Measurements from ENCODE around the gene FAM131A. TPM values are rescaled to one million over a fixed set of nuclear protein-coding genes. Genes with fewer than 3 reads are reported as not detected.

FAM131A gene
- total RNA-seq, 1 donor from 2014 or later: 17.0 TPM

- no peaks in the 10 kb centered on the region for H3K27me3 ChIP-seq (ENCODE audit: low read depth)
- H3K27ac ChIP-seq: no peak overlapping the region
- peaks cover 1% of the 10 kb centered on the region for H3K4me1 ChIP-seq
- H3K36me3 ChIP-seq: peaks cover 93% of the 10 kb centered on the region
- H3K9me3 ChIP-seq: no peaks in the 10 kb centered on the region
- ATAC-seq (peak in 1 of 2 donors; percentile 42), DNase-seq (no peak)
- intact Hi-C loops (cut with DNase I): no loop called here
- no peak overlapping the region for H3K4me3 ChIP-seq
- TF ChIP-seq, protein P1, sequence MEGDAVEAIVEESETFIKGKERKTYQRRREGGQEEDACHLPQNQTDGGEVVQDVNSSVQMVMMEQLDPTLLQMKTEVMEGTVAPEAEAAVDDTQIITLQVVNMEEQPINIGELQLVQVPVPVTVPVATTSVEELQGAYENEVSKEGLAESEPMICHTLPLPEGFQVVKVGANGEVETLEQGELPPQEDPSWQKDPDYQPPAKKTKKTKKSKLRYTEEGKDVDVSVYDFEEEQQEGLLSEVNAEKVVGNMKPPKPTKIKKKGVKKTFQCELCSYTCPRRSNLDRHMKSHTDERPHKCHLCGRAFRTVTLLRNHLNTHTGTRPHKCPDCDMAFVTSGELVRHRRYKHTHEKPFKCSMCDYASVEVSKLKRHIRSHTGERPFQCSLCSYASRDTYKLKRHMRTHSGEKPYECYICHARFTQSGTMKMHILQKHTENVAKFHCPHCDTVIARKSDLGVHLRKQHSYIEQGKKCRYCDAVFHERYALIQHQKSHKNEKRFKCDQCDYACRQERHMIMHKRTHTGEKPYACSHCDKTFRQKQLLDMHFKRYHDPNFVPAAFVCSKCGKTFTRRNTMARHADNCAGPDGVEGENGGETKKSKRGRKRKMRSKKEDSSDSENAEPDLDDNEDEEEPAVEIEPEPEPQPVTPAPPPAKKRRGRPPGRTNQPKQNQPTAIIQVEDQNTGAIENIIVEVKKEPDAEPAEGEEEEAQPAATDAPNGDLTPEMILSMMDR (IDR thresholded peaks at IDR 0.05): no peak
These were observed 31.8 kb upstream of the FAM131A start for GRCh38 chr3:184305577-184305976.

DNA sequence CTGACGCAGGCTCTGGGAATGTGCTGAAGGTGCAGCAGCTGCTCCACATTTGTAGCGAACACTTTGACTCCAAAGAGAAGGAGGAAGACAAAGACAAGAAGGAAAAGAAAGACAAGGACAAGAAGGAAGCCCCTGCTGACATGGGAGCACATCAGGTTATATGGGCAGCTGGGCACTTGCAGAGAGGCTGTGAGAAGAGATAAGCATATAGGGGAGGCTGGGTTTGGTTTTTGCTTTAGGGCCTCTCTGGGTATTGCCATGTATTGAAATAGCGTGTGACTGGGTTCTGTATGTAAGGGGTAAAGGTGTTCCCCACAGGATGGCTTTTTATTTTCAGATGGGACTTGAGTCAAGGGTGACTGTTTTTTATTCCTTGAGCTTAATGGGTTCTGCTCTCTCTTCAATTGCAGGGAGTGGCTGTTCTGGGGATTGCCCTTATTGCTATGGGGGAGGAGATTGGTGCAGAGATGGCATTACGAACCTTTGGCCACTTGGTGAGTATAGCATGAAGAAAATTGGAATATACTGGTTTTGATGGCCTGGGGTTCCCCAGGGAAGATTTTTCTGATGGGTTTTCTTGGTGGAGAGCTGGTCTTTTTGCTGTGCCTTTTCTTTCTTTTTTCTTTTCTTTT lies 30.9 kb upstream of the FAM131A start:
- intact Hi-C loops (cut with DNase I): no loop called here

DNA sequence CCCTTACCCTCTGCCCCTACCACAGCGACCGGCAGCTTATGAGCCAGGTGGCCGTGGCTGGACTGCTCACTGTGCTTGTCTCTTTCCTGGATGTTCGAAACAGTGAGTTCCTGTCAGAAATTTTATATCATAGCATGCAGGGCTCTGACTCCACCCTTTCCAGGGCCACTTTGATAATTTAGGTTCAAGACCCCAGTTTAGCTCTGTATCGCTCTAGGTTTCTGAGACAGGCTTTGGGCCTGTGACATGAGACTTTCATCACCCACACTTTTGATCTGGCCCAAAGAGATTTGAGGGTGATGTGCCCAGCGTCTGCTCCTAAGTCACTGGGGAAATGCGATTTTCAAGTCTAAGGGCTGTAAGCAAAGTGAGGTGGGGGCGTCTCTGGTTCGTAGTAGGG lies 29.5 kb upstream of the FAM131A start:
- H3K27ac ChIP-seq: no peak overlapping the region
- ATAC-seq (no peak), DNase-seq (no peak)
- intact Hi-C loops (cut with DNase I): no loop called here
- H3K9me3 ChIP-seq: no peaks in the 10 kb centered on the region
- no peaks in the 10 kb centered on the region for H3K4me1 ChIP-seq
- TF ChIP-seq, protein P1 (IDR thresholded peaks at IDR 0.05): no peak
- no peak overlapping the region for H3K4me3 ChIP-seq
- H3K36me3 ChIP-seq: peaks cover 69% of the 10 kb centered on the region
- no peaks in the 10 kb centered on the region for H3K27me3 ChIP-seq (ENCODE audit: low read depth)

More for the DNA sequence above, 30.9 kb upstream of the FAM131A start:
- H3K9me3 ChIP-seq: no peaks in the 10 kb centered on the region
- peaks cover 84% of the 10 kb centered on the region for H3K36me3 ChIP-seq
- ATAC-seq (no peak), DNase-seq (no peak)
- H3K4me3 ChIP-seq: no peak overlapping the region
- H3K4me1 ChIP-seq: no peaks in the 10 kb centered on the region
- no peaks in the 10 kb centered on the region for H3K27me3 ChIP-seq (ENCODE audit: low read depth)
- H3K27ac ChIP-seq: no peak overlapping the region
- TF ChIP-seq, protein P1 (IDR thresholded peaks at IDR 0.05): no peak

DNA sequence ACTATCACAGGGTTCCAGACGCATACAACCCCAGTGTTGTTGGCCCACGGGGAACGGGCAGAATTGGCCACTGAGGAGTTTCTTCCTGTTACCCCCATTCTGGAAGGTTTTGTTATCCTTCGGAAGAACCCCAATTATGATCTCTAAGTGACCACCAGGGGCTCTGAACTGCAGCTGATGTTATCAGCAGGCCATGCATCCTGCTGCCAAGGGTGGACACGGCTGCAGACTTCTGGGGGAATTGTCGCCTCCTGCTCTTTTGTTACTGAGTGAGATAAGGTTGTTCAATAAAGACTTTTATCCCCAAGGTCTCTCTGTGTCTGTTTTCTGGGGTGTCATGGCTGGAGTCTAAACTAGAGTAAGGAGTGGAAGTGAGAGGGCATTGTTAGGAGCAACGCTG lies 28.7 kb upstream of the FAM131A start:
- Histone ChIP-seq H3K9me3 (no peaks in the 10 kb centered on the region), H3K27ac (no peak overlapping the region), H3K27me3 (ENCODE audit: low read depth) (no peaks in the 10 kb centered on the region), H3K4me3 (no peak overlapping the region), H3K4me1 (no peaks in the 10 kb centered on the region), H3K36me3 (peaks cover 61% of the 10 kb centered on the region)
- DNase-seq (no peak), ATAC-seq (no peak)
- TF ChIP-seq, protein P1 (IDR thresholded peaks at IDR 0.05): no peak
- intact Hi-C loops (cut with DNase I): no loop called here

- H3K36me3 ChIP-seq: peaks cover 32% of the 10 kb centered on the region
- intact Hi-C loops (cut with DNase I): no loop called here
- no peak overlapping the region for H3K27ac ChIP-seq
- TF ChIP-seq, protein P1 (IDR thresholded peaks at IDR 0.05): no peak
- no peaks in the 10 kb centered on the region for H3K27me3 ChIP-seq (ENCODE audit: low read depth)
- DNase-seq (no peak), ATAC-seq (no peak)
- no peak overlapping the region for H3K4me3 ChIP-seq
- no peaks in the 10 kb centered on the region for H3K9me3 ChIP-seq
- peaks cover 12% of the 10 kb centered on the region for H3K4me1 ChIP-seq
These were observed 25.8 kb upstream of the FAM131A start for GRCh38 chr3:184311633-184312032.
